Naive B cell (primary cell): ENCODE results near the gene MYOM1. TPM values are rescaled to one million over a fixed set of nuclear protein-coding genes. Genes with fewer than 3 reads are reported as not detected.

Source experiments
- ATAC-seq, 2 donors: fragments of 150-1000 bp; cut with Tn5 transposase; 2 replicates each; pipeline ENCODE4 v1.10.0; 2021; ENCODE audit warnings: low read depth in 2 of 2, mild to moderate bottlenecking in 2 of 2, moderate library complexity in 2 of 2
- DNase-seq: peaks from one replicate; pipeline ENCODE4 v3.0.0; 2022
- H3K27ac Mint-ChIP-seq, 6 donors: one replicate each; pipeline ENCODE4 v1.8.0; 2020 to 2022; ENCODE audit warnings: mild to moderate bottlenecking in 6 of 6, mixed read lengths in 6 of 6, moderate library complexity in 5 of 6, inconsistent platforms in 2 of 6
- H3K27me3 Mint-ChIP-seq, 3 donors: one replicate each; pipeline ENCODE4 v1.8.0; 2021 to 2022; ENCODE audit warnings: mixed read lengths in 3 of 3, mild to moderate bottlenecking in 1 of 3
- H3K36me3 Mint-ChIP-seq, 2 donors: one replicate each; pipeline ENCODE4 v1.8.0; 2020 to 2022; ENCODE audit warnings: mixed read lengths in 2 of 2, inconsistent platforms in 1 of 2, mild to moderate bottlenecking in 1 of 2
- H3K4me1 Mint-ChIP-seq, 3 donors: one replicate each; pipeline ENCODE4 v1.8.0; 2020 to 2022; ENCODE audit warnings: mixed read lengths in 3 of 3, inconsistent platforms in 1 of 3, mild to moderate bottlenecking in 1 of 3, moderate library complexity in 1 of 3
- H3K4me3 Mint-ChIP-seq, 8 donors: one replicate each; pipeline ENCODE4 v1.8.0; 2020 to 2022; ENCODE audit warnings: mild to moderate bottlenecking in 8 of 8, mixed read lengths in 8 of 8, moderate library complexity in 8 of 8, inconsistent platforms in 2 of 8
- H3K9me3 Mint-ChIP-seq, 7 donors: one replicate each; pipeline ENCODE4 v1.8.0; 2020 to 2022; ENCODE audit warnings: mixed read lengths in 7 of 7, mild to moderate bottlenecking in 5 of 7, inconsistent platforms in 2 of 7, moderate library complexity in 1 of 7
- polyA plus RNA-seq, 6 donors: library from polyadenylated mRNA; unstranded; fragments of 300-500 nt; fragmentation: Illumina TruSeq; gene quantifications; one replicate each; pipeline ENCODE4 v1.2.3, GENCODE V29; 2021; ENCODE audit warnings: low read depth in 6 of 6

Gene MYOM1
- polyA plus RNA-seq, 6 donors from 2014 or later: 0.08 to 1.5 (median 0.85) TPM; not detected in 1

GRCh38 chr18:3097082-3097481, 122.7 kb downstream of the MYOM1 start:
- Mint-ChIP-seq H3K4me3 (no peak overlapping the region), H3K36me3 (no peaks in the 10 kb centered on the region), H3K9me3 (no peaks in the 10 kb centered on the region), H3K27me3 (no peaks in the 10 kb centered on the region), H3K27ac (no peak overlapping the region), H3K4me1 (peaks cover 0 to 1% (median 0%) of the 10 kb centered on the region in 3 donors)
- ATAC-seq (no peak), DNase-seq (no peak)

- Mint-ChIP-seq H3K4me1 (peaks cover 0 to 1% (median 0%) of the 10 kb centered on the region in 3 donors), H3K36me3 (no peaks in the 10 kb centered on the region), H3K9me3 (no peaks in the 10 kb centered on the region), H3K4me3 (no peak overlapping the region), H3K27ac (peak overlapping the region in 1 of 6 donors; percentile 31), H3K27me3 (no peaks in the 10 kb centered on the region)
- no peak for DNase-seq
- ATAC-seq: no peak
Measured at GRCh38 chr18:3095921-3096320, 123.8 kb downstream of the MYOM1 start.

- Mint-ChIP-seq H3K4me1 (peaks cover 0 to 1% (median 0%) of the 10 kb centered on the region in 3 donors), H3K4me3 (no peak overlapping the region), H3K36me3 (no peaks in the 10 kb centered on the region), H3K27me3 (no peaks in the 10 kb centered on the region), H3K9me3 (no peaks in the 10 kb centered on the region), H3K27ac (no peak overlapping the region)
- ATAC-seq: no peak
- no peak for DNase-seq
Measured at GRCh38 chr18:3094338-3094684, 125.5 kb downstream of the MYOM1 start.

GRCh38 chr18:3093624-3094337, 126.0 kb downstream of the MYOM1 start:
- no peak for ATAC-seq
- H3K27ac Mint-ChIP-seq: no peak overlapping the region

GRCh38 chr18:3092727-3093126, 127.0 kb downstream of the MYOM1 start:
- Mint-ChIP-seq H3K9me3 (no peaks in the 10 kb centered on the region), H3K4me1 (peaks cover 0 to 1% (median 0%) of the 10 kb centered on the region in 3 donors), H3K36me3 (no peaks in the 10 kb centered on the region), H3K4me3 (no peak overlapping the region), H3K27me3 (no peaks in the 10 kb centered on the region), H3K27ac (no peak overlapping the region)
- no peak for DNase-seq
- no peak for ATAC-seq

More at GRCh38 chr18:3093624-3094337, 126.0 kb downstream of the MYOM1 start:
- H3K4me3 Mint-ChIP-seq: no peak overlapping the region
- H3K36me3 Mint-ChIP-seq: no peaks in the 10 kb centered on the region
- H3K9me3 Mint-ChIP-seq: no peaks in the 10 kb centered on the region
- DNase-seq: no peak
- H3K27me3 Mint-ChIP-seq: no peaks in the 10 kb centered on the region
- peaks cover 0 to 1% (median 0%) of the 10 kb centered on the region in 3 donors for H3K4me1 Mint-ChIP-seq

GRCh38 chr18:3089579-3089978, 130.2 kb downstream of the MYOM1 start:
- Mint-ChIP-seq H3K36me3 (no peaks in the 10 kb centered on the region), H3K27me3 (no peaks in the 10 kb centered on the region), H3K4me1 (peaks cover 0 to 1% (median 0%) of the 10 kb centered on the region in 3 donors), H3K9me3 (no peaks in the 10 kb centered on the region), H3K4me3 (peak overlapping the region in 1 of 8 donors; percentile 22), H3K27ac (no peak overlapping the region)
- DNase-seq (no peak), ATAC-seq (no peak)

- no peak for DNase-seq
- no peaks in the 10 kb centered on the region for H3K4me1 Mint-ChIP-seq
- no peaks in the 10 kb centered on the region for H3K9me3 Mint-ChIP-seq
- no peaks in the 10 kb centered on the region for H3K27me3 Mint-ChIP-seq
- H3K36me3 Mint-ChIP-seq: no peaks in the 10 kb centered on the region
- H3K27ac Mint-ChIP-seq: no peak overlapping the region
- H3K4me3 Mint-ChIP-seq: no peak overlapping the region
- no peak for ATAC-seq
Measured at GRCh38 chr18:3088449-3088848, 131.3 kb downstream of the MYOM1 start.

GRCh38 chr18:3086871-3087270, 132.9 kb downstream of the MYOM1 start:
- Mint-ChIP-seq H3K4me1 (no peaks in the 10 kb centered on the region), H3K4me3 (no peak overlapping the region), H3K9me3 (no peaks in the 10 kb centered on the region), H3K27me3 (no peaks in the 10 kb centered on the region), H3K36me3 (no peaks in the 10 kb centered on the region), H3K27ac (peak overlapping the region in 1 of 6 donors; percentile 26)
- ATAC-seq (no peak), DNase-seq (no peak)

- Mint-ChIP-seq H3K9me3 (no peaks in the 10 kb centered on the region), H3K4me3 (no peak overlapping the region), H3K27ac (no peak overlapping the region), H3K27me3 (no peaks in the 10 kb centered on the region), H3K4me1 (no peaks in the 10 kb centered on the region), H3K36me3 (no peaks in the 10 kb centered on the region)
- ATAC-seq (no peak), DNase-seq (no peak)
Measured at GRCh38 chr18:3085612-3086011, 134.2 kb downstream of the MYOM1 start.

- Mint-ChIP-seq H3K27me3 (no peaks in the 10 kb centered on the region), H3K9me3 (no peaks in the 10 kb centered on the region), H3K4me1 (no peaks in the 10 kb centered on the region), H3K36me3 (no peaks in the 10 kb centered on the region), H3K4me3 (no peak overlapping the region), H3K27ac (no peak overlapping the region)
- DNase-seq (no peak), ATAC-seq (no peak)
Measured at GRCh38 chr18:3084206-3084605, 135.6 kb downstream of the MYOM1 start.

GRCh38 chr18:3083766-3084165, 136.0 kb downstream of the MYOM1 start:
- H3K36me3 Mint-ChIP-seq: no peaks in the 10 kb centered on the region

GRCh38 chr18:3081584-3081991, 138.2 kb downstream of the MYOM1 start:
- H3K27ac Mint-ChIP-seq: no peak overlapping the region
- H3K36me3 Mint-ChIP-seq: no peaks in the 10 kb centered on the region
- ATAC-seq (no peak), DNase-seq (no peak)
- H3K4me1 Mint-ChIP-seq: no peaks in the 10 kb centered on the region
- H3K27me3 Mint-ChIP-seq: no peaks in the 10 kb centered on the region
- no peak overlapping the region for H3K4me3 Mint-ChIP-seq
- no peaks in the 10 kb centered on the region for H3K9me3 Mint-ChIP-seq

More at GRCh38 chr18:3083766-3084165, 136.0 kb downstream of the MYOM1 start:
- DNase-seq (no peak), ATAC-seq (no peak)
- no peaks in the 10 kb centered on the region for H3K27me3 Mint-ChIP-seq
- no peak overlapping the region for H3K27ac Mint-ChIP-seq
- no peak overlapping the region for H3K4me3 Mint-ChIP-seq
- H3K4me1 Mint-ChIP-seq: no peaks in the 10 kb centered on the region
- no peaks in the 10 kb centered on the region for H3K9me3 Mint-ChIP-seq

GRCh38 chr18:3079653-3080052, 140.1 kb downstream of the MYOM1 start:
- Mint-ChIP-seq H3K36me3 (no peaks in the 10 kb centered on the region), H3K4me3 (no peak overlapping the region), H3K27me3 (no peaks in the 10 kb centered on the region), H3K27ac (no peak overlapping the region), H3K4me1 (no peaks in the 10 kb centered on the region), H3K9me3 (no peaks in the 10 kb centered on the region)
- DNase-seq (no peak), ATAC-seq (no peak)

- ATAC-seq (no peak), DNase-seq (no peak)
- Mint-ChIP-seq H3K36me3 (no peaks in the 10 kb centered on the region), H3K4me1 (no peaks in the 10 kb centered on the region), H3K27ac (no peak overlapping the region), H3K4me3 (no peak overlapping the region), H3K9me3 (no peaks in the 10 kb centered on the region), H3K27me3 (no peaks in the 10 kb centered on the region)
Measured at GRCh38 chr18:3075491-3075890, 144.3 kb downstream of the MYOM1 start.

- no peak for ATAC-seq
- Mint-ChIP-seq H3K4me1 (no peaks in the 10 kb centered on the region), H3K4me3 (no peak overlapping the region), H3K27me3 (no peaks in the 10 kb centered on the region), H3K9me3 (no peaks in the 10 kb centered on the region), H3K36me3 (no peaks in the 10 kb centered on the region), H3K27ac (peak overlapping the region in 2 of 6 donors; percentile 52 to 76)
- DNase-seq: no peak
Measured at GRCh38 chr18:3074087-3074486, 145.7 kb downstream of the MYOM1 start.
